ENCODE results near the gene BABAM2. TPM values are rescaled to one million over a fixed set of nuclear protein-coding genes. Genes with fewer than 3 reads are reported as not detected.

The BABAM2 gene
- total RNA-seq, 1 experiment from 2014 or later, result 43.5 TPM

GRCh38 chr2:28150994-28151393 is 260.5 kb downstream of the BABAM2 start:
- H3K9me3 Mint-ChIP-seq (ENCODE audit: low read depth, unreplicated experiment), result no peaks in the 10 kb centered on the region
- H3K27me3 Mint-ChIP-seq (ENCODE audit: unreplicated experiment), result no peaks in the 10 kb centered on the region
- CTCF ChIA-PET, result no interaction called here
- intact Hi-C loops (cut with micrococcal nuclease; ENCODE audit: unreplicated experiment), result loop anchor here (10.0 kb wide), 1 partner anchor 244 kb away; the partner anchor contains the start of gene FOSL2
- no peak for TF ChIP-seq CTCF (IDR thresholded peaks at IDR 0.05; ENCODE audit: unreplicated experiment)
- DNase-seq, result no peak
- no peak overlapping the region for H3K4me3 Mint-ChIP-seq (ENCODE audit: low read depth, unreplicated experiment)
- no peaks in the 10 kb centered on the region for H3K36me3 Mint-ChIP-seq (ENCODE audit: insufficient read depth, unreplicated experiment)
- no peak overlapping the region for H3K27ac Mint-ChIP-seq (ENCODE audit: unreplicated experiment)
- BruUV-seq (replicated peaks), result no TSS peak
- no peaks in the 10 kb centered on the region for H3K4me1 Mint-ChIP-seq (ENCODE audit: low read depth, unreplicated experiment)

GRCh38 chr2:28152585-28153280 is 262.2 kb downstream of the BABAM2 start:
- no peak for TF ChIP-seq CTCF (IDR thresholded peaks at IDR 0.05; ENCODE audit: unreplicated experiment)
- no TSS peak for BruUV-seq (replicated peaks)
- Mint-ChIP-seq H3K4me3 (ENCODE audit: low read depth, unreplicated experiment) (no peak overlapping the region), H3K27me3 (ENCODE audit: unreplicated experiment) (no peaks in the 10 kb centered on the region), H3K27ac (ENCODE audit: unreplicated experiment) (no peak overlapping the region), H3K36me3 (ENCODE audit: insufficient read depth, unreplicated experiment) (no peaks in the 10 kb centered on the region), H3K9me3 (ENCODE audit: low read depth, unreplicated experiment) (no peaks in the 10 kb centered on the region), H3K4me1 (ENCODE audit: low read depth, unreplicated experiment) (no peaks in the 10 kb centered on the region)
- CTCF ChIA-PET, result no interaction called here
- no peak for DNase-seq
- intact Hi-C loops (cut with micrococcal nuclease; ENCODE audit: unreplicated experiment), result loop anchor here (10.0 kb wide), 1 partner anchor 242 kb away; the partner anchor contains the start of gene FOSL2

GRCh38 chr2:28153851-28154250 is 263.3 kb downstream of the BABAM2 start:
- intact Hi-C loops (cut with micrococcal nuclease; ENCODE audit: unreplicated experiment), result loop anchor here (10.0 kb wide), 1 partner anchor 241 kb away; the partner anchor contains the start of gene FOSL2
- DNase-seq, result no peak
- no TSS peak for BruUV-seq (replicated peaks)
- no peaks in the 10 kb centered on the region for H3K36me3 Mint-ChIP-seq (ENCODE audit: insufficient read depth, unreplicated experiment)
- H3K27ac Mint-ChIP-seq (ENCODE audit: unreplicated experiment), result no peak overlapping the region
- H3K4me1 Mint-ChIP-seq (ENCODE audit: low read depth, unreplicated experiment), result no peaks in the 10 kb centered on the region
- no peak for TF ChIP-seq CTCF (IDR thresholded peaks at IDR 0.05; ENCODE audit: unreplicated experiment)
- no peaks in the 10 kb centered on the region for H3K9me3 Mint-ChIP-seq (ENCODE audit: low read depth, unreplicated experiment)
- CTCF ChIA-PET, result no interaction called here
- H3K27me3 Mint-ChIP-seq (ENCODE audit: unreplicated experiment), result no peaks in the 10 kb centered on the region
- no peak overlapping the region for H3K4me3 Mint-ChIP-seq (ENCODE audit: low read depth, unreplicated experiment)

GRCh38 chr2:28155086-28155485 is 264.6 kb downstream of the BABAM2 start:
- no peak for TF ChIP-seq CTCF (IDR thresholded peaks at IDR 0.05; ENCODE audit: unreplicated experiment)
- H3K9me3 Mint-ChIP-seq (ENCODE audit: low read depth, unreplicated experiment), result no peaks in the 10 kb centered on the region
- no peaks in the 10 kb centered on the region for H3K27me3 Mint-ChIP-seq (ENCODE audit: unreplicated experiment)
- H3K27ac Mint-ChIP-seq (ENCODE audit: unreplicated experiment), result no peak overlapping the region
- CTCF ChIA-PET, result interaction anchor here (1.0 kb wide), 1 partner anchor 241 kb away, joined by 4 read pairs; no protein-coding TSS in a partner anchor
- H3K4me1 Mint-ChIP-seq (ENCODE audit: low read depth, unreplicated experiment), result no peaks in the 10 kb centered on the region
- no TSS peak for BruUV-seq (replicated peaks)
- no peaks in the 10 kb centered on the region for H3K36me3 Mint-ChIP-seq (ENCODE audit: insufficient read depth, unreplicated experiment)
- no peak overlapping the region for H3K4me3 Mint-ChIP-seq (ENCODE audit: low read depth, unreplicated experiment)
- intact Hi-C loops (cut with micrococcal nuclease; ENCODE audit: unreplicated experiment), result loop anchor here (10.0 kb wide), 1 partner anchor 240 kb away; the partner anchor contains the start of gene FOSL2
- no peak for DNase-seq
